H9 (cell line): ENCODE data around the gene OR2G3. TPM values are rescaled to one million over a fixed set of nuclear protein-coding genes. Genes with fewer than 3 reads are reported as not detected.

Experiments
- DNase-seq: peaks from one replicate; pipeline ENCODE4 v3.0.0-alpha.2; 2017
- H2AFZ ChIP-seq: one replicate; pipeline ENCODE4 v1.6.1; 2013; ENCODE audit warnings: mild to moderate bottlenecking, low read length, control low read depth, moderate library complexity
- H2AK5ac ChIP-seq: 2 replicates; pipeline ENCODE4 v1.6.1; 2013; ENCODE audit warnings: low read length, control low read depth, mixed read lengths; ENCODE audit not compliant: insufficient read length
- H2BK120ac ChIP-seq: one replicate; pipeline ENCODE4 v1.6.1; 2013; ENCODE audit warnings: low read depth, mild to moderate bottlenecking, low read length, control low read depth, inconsistent platforms; ENCODE audit not compliant: poor library complexity, severe bottlenecking
- H2BK12ac ChIP-seq: 2 replicates; pipeline ENCODE4 v1.6.1; 2013; ENCODE audit warnings: low read length, control low read depth, mixed read lengths, low read depth; ENCODE audit not compliant: insufficient read length
- H2BK15ac ChIP-seq: 2 replicates; pipeline ENCODE4 v1.6.1; 2013; ENCODE audit warnings: low read depth, low read length, control low read depth
- H2BK20ac ChIP-seq: one replicate; pipeline ENCODE4 v1.6.1; 2013; ENCODE audit warnings: low read depth, mild to moderate bottlenecking, low read length, control low read depth, inconsistent platforms; ENCODE audit not compliant: poor library complexity, severe bottlenecking
- H2BK5ac ChIP-seq: 2 replicates; pipeline ENCODE4 v1.6.1; 2013; ENCODE audit warnings: low read length, control low read depth, mixed read lengths; ENCODE audit not compliant: insufficient read length
- H3K14ac ChIP-seq: 2 replicates; pipeline ENCODE4 v1.6.1; 2013; ENCODE audit warnings: low read length, control low read depth; ENCODE audit not compliant: insufficient read depth
- H3K18ac ChIP-seq: 2 replicates; pipeline ENCODE4 v1.6.1; 2013; ENCODE audit warnings: low read depth, mild to moderate bottlenecking, mixed read lengths, low read length, control low read depth; ENCODE audit not compliant: insufficient read length
- H3K23ac ChIP-seq: 2 replicates; pipeline ENCODE4 v1.6.1; 2013; ENCODE audit warnings: low read length, control low read depth, mixed read lengths, low read depth; ENCODE audit not compliant: insufficient read length
- H3K23me2 ChIP-seq: 2 replicates; pipeline ENCODE4 v1.6.1; 2013; ENCODE audit warnings: low read depth, mild to moderate bottlenecking, mixed read lengths, low read length, control low read depth; ENCODE audit not compliant: insufficient read length, poor library complexity, severe bottlenecking
- H3K27ac ChIP-seq: 2 replicates; pipeline ENCODE4 v1.5.1; 2013; ENCODE audit warnings: low read length, control low read depth, mixed read lengths, low read depth; ENCODE audit not compliant: insufficient read length
- H3K27me3 ChIP-seq: 2 replicates; pipeline ENCODE4 v1.6.1; 2013; ENCODE audit warnings: low read length, control low read depth, inconsistent platforms; ENCODE audit not compliant: insufficient read depth
- H3K4ac ChIP-seq: 2 replicates; pipeline ENCODE4 v1.6.1; 2013; ENCODE audit warnings: low read depth, mild to moderate bottlenecking, control low read depth, inconsistent platforms, low read length, moderate library complexity
- H3K4me1 ChIP-seq: 2 replicates; pipeline ENCODE4 v1.6.1; 2013; ENCODE audit warnings: low read length, control low read depth, inconsistent platforms; ENCODE audit not compliant: insufficient read depth
- H3K4me2 ChIP-seq: 2 replicates; pipeline ENCODE4 v1.6.1; 2013; ENCODE audit warnings: low read length, control low read depth, mixed read lengths; ENCODE audit not compliant: insufficient read length, insufficient read depth
- H3K56ac ChIP-seq: 2 replicates; pipeline ENCODE4 v1.6.1; 2013; ENCODE audit warnings: low read depth, mild to moderate bottlenecking, mixed read lengths, low read length, control low read depth; ENCODE audit not compliant: insufficient read length
- H3K79me1 ChIP-seq: 2 replicates; pipeline ENCODE4 v1.6.1; 2013; ENCODE audit warnings: low read depth, mild to moderate bottlenecking, moderate library complexity, low read length, control low read depth, inconsistent platforms; ENCODE audit not compliant: insufficient read depth, poor library complexity, severe bottlenecking
- H3K79me2 ChIP-seq: 2 replicates; pipeline ENCODE4 v1.6.1; 2013; ENCODE audit warnings: low read length, control low read depth, inconsistent platforms; ENCODE audit not compliant: insufficient read depth
- H3K9ac ChIP-seq: 2 replicates; pipeline ENCODE4 v1.6.1; 2013; ENCODE audit warnings: low read length, control low read depth, mixed read lengths; ENCODE audit not compliant: insufficient read length; ENCODE audit errors: extremely low read depth
- H3K9me3 ChIP-seq: one replicate; pipeline ENCODE4 v1.6.1; 2013; ENCODE audit warnings: low read depth, low read length, inconsistent platforms; ENCODE audit not compliant: control insufficient read depth
- H3T11ph ChIP-seq: one replicate; pipeline ENCODE4 v1.6.1; 2013; ENCODE audit warnings: mild to moderate bottlenecking, low read length, control low read depth, inconsistent platforms
- H4K20me1 ChIP-seq: one replicate; pipeline ENCODE4 v1.6.1; 2013; ENCODE audit not compliant: control insufficient read depth, insufficient read length, insufficient read depth
- H4K5ac ChIP-seq: 2 replicates; pipeline ENCODE4 v1.6.1; 2013; ENCODE audit warnings: low read depth, mild to moderate bottlenecking, mixed read lengths, low read length, control low read depth; ENCODE audit not compliant: insufficient read length
- H4K8ac ChIP-seq: replicated peaks from 2 replicates; pipeline ENCODE4 v1.6.1; 2013; ENCODE audit warnings: low read length, control low read depth, mixed read lengths, low read depth; ENCODE audit not compliant: insufficient read length
- H4K91ac ChIP-seq: 2 replicates; pipeline ENCODE4 v1.6.1; 2013; ENCODE audit warnings: low read depth, mild to moderate bottlenecking, moderate library complexity, mixed read lengths, low read length, control low read depth; ENCODE audit not compliant: insufficient read length
- H3K27ac Mint-ChIP-seq, 3 experiments: 2 replicates in 2 of 3; 3 replicates in 1 of 3; pipeline ENCODE4 v1.8.0; 2020 to 2021; ENCODE audit warnings: mixed read lengths in 3 of 3, mild to moderate bottlenecking in 1 of 3, moderate library complexity in 1 of 3
- H3K27me3 Mint-ChIP-seq: 2 replicates; pipeline ENCODE4 v1.8.0; 2021; ENCODE audit warnings: low read depth, mild to moderate bottlenecking, moderate library complexity, mixed read lengths
- H3K36me3 Mint-ChIP-seq, 3 experiments: 2 replicates in 2 of 3; 3 replicates in 1 of 3; pipeline ENCODE4 v1.8.0; 2020 to 2021; ENCODE audit warnings: low read depth in 3 of 3, mixed read lengths in 3 of 3; ENCODE audit not compliant: insufficient read depth in 1 of 3
- H3K4me1 Mint-ChIP-seq, 2 experiments: 2 replicates each; pipeline ENCODE4 v1.8.0; 2020; ENCODE audit warnings: mixed read lengths in 2 of 2
- H3K4me3 Mint-ChIP-seq, 2 experiments: 2 replicates in 1 of 2; 3 replicates in 1 of 2; pipeline ENCODE4 v1.8.0; 2020 to 2021; ENCODE audit warnings: mild to moderate bottlenecking in 2 of 2, mixed read lengths in 2 of 2, moderate library complexity in 1 of 2
- H3K9me3 Mint-ChIP-seq, 2 experiments: 2 replicates in 1 of 2; 3 replicates in 1 of 2; pipeline ENCODE4 v1.8.0; 2020; ENCODE audit warnings: mild to moderate bottlenecking in 2 of 2, mixed read lengths in 2 of 2, moderate library complexity in 1 of 2
- WGBS: extraction: QIAGEN DNeasy Blood & Tissue Kit; methylation state at CpG from one replicate; pipeline ENCODE4 v1.1.7; 2013; ENCODE audit warnings: missing lambda C conversion rate, low lambda C conversion rate, mixed read lengths; ENCODE audit not compliant: insufficient read length; ENCODE audit errors: extremely low coverage; 5-methylcytosine and 5-hydroxymethylcytosine counted together
- total RNA-seq: library from RNA; stranded (reverse); gene quantifications from 2 replicates; pipeline ENCODE4 v1.2.1, GENCODE V29; 2021
- TF ChIP-seq, protein P1 (sequence below): fragments of 200-600 bp; sonication (generic); conservative IDR thresholded peaks from 3 replicates; pipeline ENCODE4 v1.8.0; 2021; ENCODE audit warnings: antibody characterized with exemption, mild to moderate bottlenecking

Gene OR2G3
- total RNA-seq, 1 experiment from 2014 or later = not detected

DNA sequence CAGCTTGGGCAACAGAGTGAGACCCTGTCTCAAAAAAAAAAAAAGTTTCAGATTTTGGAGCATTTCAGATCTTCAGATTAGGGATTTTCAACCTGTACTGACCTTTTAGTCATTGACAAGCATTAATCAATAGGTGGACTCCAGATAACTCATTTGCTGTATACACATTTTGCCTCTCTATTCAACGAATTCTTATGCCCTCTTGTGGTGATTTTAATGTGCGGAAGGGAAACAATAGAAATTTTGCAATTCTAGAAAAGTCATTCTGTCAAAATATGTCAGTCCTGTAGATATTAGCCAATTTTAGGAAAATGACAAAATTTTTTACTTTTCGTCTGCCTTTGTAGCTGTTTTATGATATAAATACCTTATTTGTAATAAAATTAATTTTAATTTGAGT is 28.9 kb upstream of the OR2G3 start:
- H3K4me3 Mint-ChIP-seq = no peak overlapping the region
- Histone ChIP-seq H2AK5ac (no peak overlapping the region), H2BK20ac (no peak overlapping the region), H2BK12ac (no peak overlapping the region), H2BK120ac (no peak overlapping the region), H3T11ph (no peak overlapping the region), H2BK5ac (no peak overlapping the region), H2AFZ (no peak overlapping the region), H3K4me1 (no peaks in the 10 kb centered on the region; the same call in 1 of the 2 replicates), H3K9ac (no peak overlapping the region), H4K91ac (no peak overlapping the region), H3K4me2 (no peak overlapping the region), H4K8ac (no peak overlapping the region), H3K27me3 (no peaks in the 10 kb centered on the region), H4K5ac (no peak overlapping the region), H3K79me1 (no peaks in the 10 kb centered on the region), H3K9me3 (no peaks in the 10 kb centered on the region), H3K27ac (no peak overlapping the region), H3K4ac (no peak overlapping the region), H3K23ac (no peak overlapping the region), H3K23me2 (no peaks in the 10 kb centered on the region), H3K18ac (no peak overlapping the region), H3K56ac (no peak overlapping the region), H3K79me2 (no peaks in the 10 kb centered on the region), H4K20me1 (no peaks in the 10 kb centered on the region), H2BK15ac (no peak overlapping the region), H3K14ac (no peak overlapping the region)
- TF ChIP-seq, protein P1, sequence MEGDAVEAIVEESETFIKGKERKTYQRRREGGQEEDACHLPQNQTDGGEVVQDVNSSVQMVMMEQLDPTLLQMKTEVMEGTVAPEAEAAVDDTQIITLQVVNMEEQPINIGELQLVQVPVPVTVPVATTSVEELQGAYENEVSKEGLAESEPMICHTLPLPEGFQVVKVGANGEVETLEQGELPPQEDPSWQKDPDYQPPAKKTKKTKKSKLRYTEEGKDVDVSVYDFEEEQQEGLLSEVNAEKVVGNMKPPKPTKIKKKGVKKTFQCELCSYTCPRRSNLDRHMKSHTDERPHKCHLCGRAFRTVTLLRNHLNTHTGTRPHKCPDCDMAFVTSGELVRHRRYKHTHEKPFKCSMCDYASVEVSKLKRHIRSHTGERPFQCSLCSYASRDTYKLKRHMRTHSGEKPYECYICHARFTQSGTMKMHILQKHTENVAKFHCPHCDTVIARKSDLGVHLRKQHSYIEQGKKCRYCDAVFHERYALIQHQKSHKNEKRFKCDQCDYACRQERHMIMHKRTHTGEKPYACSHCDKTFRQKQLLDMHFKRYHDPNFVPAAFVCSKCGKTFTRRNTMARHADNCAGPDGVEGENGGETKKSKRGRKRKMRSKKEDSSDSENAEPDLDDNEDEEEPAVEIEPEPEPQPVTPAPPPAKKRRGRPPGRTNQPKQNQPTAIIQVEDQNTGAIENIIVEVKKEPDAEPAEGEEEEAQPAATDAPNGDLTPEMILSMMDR = peak; percentile 65
- H3K36me3 Mint-ChIP-seq = no peaks in the 10 kb centered on the region
- H3K4me1 Mint-ChIP-seq = peaks cover 0 to 3% of the 10 kb centered on the region in 2 experiments; a peak in 2 of 4 replicates
- H3K9me3 Mint-ChIP-seq = no peaks in the 10 kb centered on the region; a peak in 1 of 5 replicates
- H3K27ac Mint-ChIP-seq = no peak overlapping the region
- H3K27me3 Mint-ChIP-seq = no peaks in the 10 kb centered on the region
- no peak for DNase-seq
- WGBS = no CpG with 5 or more reads among the region's 3 CpGs
